Kasumi-1 (cell line): ENCODE measurements around the gene PHC3.

Experiments
- DNase-seq, 2 experiments: peaks; one replicate each; lab custom pipeline; 2025; lab: John Stamatoyannopoulos, UW

PHC3 gene

GRCh38 chr3:170189398-170190256 is 8.1 kb upstream of the PHC3 start:
- DNase-seq, result no peak

- peak in 1 of 2 experiments; percentile 27 for DNase-seq
Measured at GRCh38 chr3:170180079-170180907, 1.2 kb downstream of the PHC3 start.

GRCh38 chr3:170179432-170179831 is 2.1 kb downstream of the PHC3 start:
- no peak for DNase-seq

GRCh38 chr3:170178651-170179050 is 2.9 kb downstream of the PHC3 start:
- no peak for DNase-seq

GRCh38 chr3:170171563-170171962 is 10.0 kb downstream of the PHC3 start:
- no peak for DNase-seq

GRCh38 chr3:170164717-170165116 is 16.8 kb downstream of the PHC3 start:
- no peak for DNase-seq

GRCh38 chr3:170163956-170164645 is 17.4 kb downstream of the PHC3 start:
- no peak for DNase-seq

- DNase-seq, result no peak
Measured at GRCh38 chr3:170162630-170163029, 18.9 kb downstream of the PHC3 start.

GRCh38 chr3:170162052-170162451 is 19.5 kb downstream of the PHC3 start:
- no peak for DNase-seq

GRCh38 chr3:170159933-170160332 is 21.6 kb downstream of the PHC3 start:
- no peak for DNase-seq

- DNase-seq, result no peak
Measured at GRCh38 chr3:170159459-170159858, 22.1 kb downstream of the PHC3 start.

- DNase-seq, result no peak
Measured at GRCh38 chr3:170155604-170156003, 25.9 kb downstream of the PHC3 start.

GRCh38 chr3:170154569-170155143 is 26.9 kb downstream of the PHC3 start:
- DNase-seq, result peak; percentile 81 to 90

- DNase-seq, result no peak
Measured at GRCh38 chr3:170154084-170154483, 27.4 kb downstream of the PHC3 start.

GRCh38 chr3:170151536-170151935 is 30.0 kb downstream of the PHC3 start:
- no peak for DNase-seq

- DNase-seq, result peak; percentile 65 to 73
Measured at GRCh38 chr3:170149016-170149415, 32.5 kb downstream of the PHC3 start.

- DNase-seq, result no peak
Measured at GRCh38 chr3:170145278-170145677, 36.3 kb downstream of the PHC3 start.

- no peak for DNase-seq
Measured at GRCh38 chr3:170144437-170144843, 37.1 kb downstream of the PHC3 start.

- DNase-seq, result no peak
Measured at GRCh38 chr3:170142373-170142772, 39.2 kb downstream of the PHC3 start.

- DNase-seq, result no peak
Measured at GRCh38 chr3:170137986-170138385, 43.5 kb downstream of the PHC3 start.

GRCh38 chr3:170132335-170132734 is 49.2 kb downstream of the PHC3 start:
- DNase-seq, result peak; percentile 55 to 65

GRCh38 chr3:170130532-170130931 is 51.0 kb downstream of the PHC3 start:
- no peak for DNase-seq
